ENCODE results near the gene HBE1. TPM values are rescaled to one million over a fixed set of nuclear protein-coding genes. Genes with fewer than 3 reads are reported as not detected.

The HBE1 gene
- total RNA-seq, 4 donors from 2014 or later, result 0.67 TPM; not detected in 3

DNA sequence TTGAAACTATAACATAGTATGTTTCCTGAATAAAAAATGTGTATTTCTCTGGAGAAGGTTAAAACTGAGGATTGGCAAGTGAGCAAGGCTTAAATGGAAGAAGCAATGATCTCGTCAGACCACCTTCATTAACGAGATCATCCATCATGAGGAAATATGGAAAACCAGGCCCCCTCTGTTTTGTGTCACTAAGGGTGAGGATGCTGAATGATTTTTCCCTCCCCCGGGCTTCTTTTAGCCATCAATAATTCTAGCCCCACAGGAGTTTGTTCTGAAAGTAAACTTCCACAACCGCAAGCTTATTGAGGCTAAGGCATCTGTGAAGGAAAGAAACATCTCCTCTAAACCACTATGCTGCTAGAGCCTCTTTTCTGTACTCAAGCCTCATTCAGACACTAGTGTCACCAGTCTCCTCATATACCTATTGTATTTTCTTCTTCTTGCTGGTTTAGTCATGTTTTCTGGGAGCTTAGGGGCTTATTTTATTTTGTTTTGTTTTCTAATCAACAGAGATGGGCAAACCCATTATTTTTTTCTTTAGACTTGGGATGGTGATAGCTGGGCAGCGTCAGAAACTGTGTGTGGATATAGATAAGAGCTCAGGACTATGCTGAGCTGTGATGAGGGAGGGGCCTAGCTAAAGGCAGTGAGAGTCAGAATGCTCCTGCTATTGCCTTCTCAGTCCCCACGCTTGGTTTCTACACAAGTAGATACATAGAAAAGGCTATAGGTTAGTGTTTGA is 5.8 kb upstream of the HBE1 start:
- Histone ChIP-seq H3K36me3 (no peaks in the 10 kb centered on the region), H3K4me1 (peaks cover 0 to under 1% (median 0%) of the 10 kb centered on the region in 3 donors), H3K4me3 (no peak overlapping the region), H3K27ac (no peak overlapping the region), H3K9me3 (no peaks in the 10 kb centered on the region), H3K27me3 (no peaks in the 10 kb centered on the region)
- no peak for ATAC-seq
- TF ChIP-seq, protein P1, sequence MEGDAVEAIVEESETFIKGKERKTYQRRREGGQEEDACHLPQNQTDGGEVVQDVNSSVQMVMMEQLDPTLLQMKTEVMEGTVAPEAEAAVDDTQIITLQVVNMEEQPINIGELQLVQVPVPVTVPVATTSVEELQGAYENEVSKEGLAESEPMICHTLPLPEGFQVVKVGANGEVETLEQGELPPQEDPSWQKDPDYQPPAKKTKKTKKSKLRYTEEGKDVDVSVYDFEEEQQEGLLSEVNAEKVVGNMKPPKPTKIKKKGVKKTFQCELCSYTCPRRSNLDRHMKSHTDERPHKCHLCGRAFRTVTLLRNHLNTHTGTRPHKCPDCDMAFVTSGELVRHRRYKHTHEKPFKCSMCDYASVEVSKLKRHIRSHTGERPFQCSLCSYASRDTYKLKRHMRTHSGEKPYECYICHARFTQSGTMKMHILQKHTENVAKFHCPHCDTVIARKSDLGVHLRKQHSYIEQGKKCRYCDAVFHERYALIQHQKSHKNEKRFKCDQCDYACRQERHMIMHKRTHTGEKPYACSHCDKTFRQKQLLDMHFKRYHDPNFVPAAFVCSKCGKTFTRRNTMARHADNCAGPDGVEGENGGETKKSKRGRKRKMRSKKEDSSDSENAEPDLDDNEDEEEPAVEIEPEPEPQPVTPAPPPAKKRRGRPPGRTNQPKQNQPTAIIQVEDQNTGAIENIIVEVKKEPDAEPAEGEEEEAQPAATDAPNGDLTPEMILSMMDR (IDR thresholded peaks at IDR 0.05), result no peak
- TF ChIP-seq POLR2A (IDR thresholded peaks at IDR 0.05) (no peak), POLR2AphosphoS5 (IDR thresholded peaks at IDR 0.05) (no peak), EP300 (IDR thresholded peaks at IDR 0.05) (no peak)
- WGBS, 2 donors (ENCODE audit: low coverage in 1 of 2), result 52 to 61% methylated on average over 5 to 6 of the region's 6 CpGs

DNA sequence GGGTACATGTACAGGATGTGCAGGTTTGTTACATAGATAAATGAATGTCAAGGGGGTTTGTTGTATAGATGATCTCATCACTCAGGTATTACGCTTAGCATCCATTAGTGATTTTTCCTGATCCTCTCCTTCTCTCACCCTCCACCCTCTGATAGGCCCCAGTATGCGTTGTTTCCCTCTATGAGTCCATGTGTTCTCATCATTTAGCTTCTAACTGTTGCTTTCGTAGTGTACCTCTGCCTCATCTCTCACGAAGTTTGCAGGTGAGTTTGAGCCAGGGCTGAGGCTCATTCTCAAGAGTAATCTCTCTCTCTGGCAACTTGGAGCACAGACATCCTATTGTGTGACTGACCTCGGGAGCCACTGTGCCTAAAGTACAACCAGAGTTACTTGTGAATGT is 4.7 kb upstream of the HBE1 start:
- Histone ChIP-seq H3K9me3 (no peaks in the 10 kb centered on the region), H3K4me3 (no peak overlapping the region), H3K27ac (no peak overlapping the region), H3K36me3 (no peaks in the 10 kb centered on the region), H3K4me1 (no peaks in the 10 kb centered on the region), H3K27me3 (no peaks in the 10 kb centered on the region)
- WGBS, 2 donors (ENCODE audit: low coverage in 1 of 2), result 78 to 79% methylated on average over 4 to 5 of the region's 5 CpGs
- TF ChIP-seq POLR2AphosphoS5 (IDR thresholded peaks at IDR 0.05), result no peak
- TF ChIP-seq POLR2A (IDR thresholded peaks at IDR 0.05), result no peak
- TF ChIP-seq EP300 (IDR thresholded peaks at IDR 0.05), result no peak
- TF ChIP-seq, protein P1 (IDR thresholded peaks at IDR 0.05), result no peak
- no peak for ATAC-seq

DNA sequence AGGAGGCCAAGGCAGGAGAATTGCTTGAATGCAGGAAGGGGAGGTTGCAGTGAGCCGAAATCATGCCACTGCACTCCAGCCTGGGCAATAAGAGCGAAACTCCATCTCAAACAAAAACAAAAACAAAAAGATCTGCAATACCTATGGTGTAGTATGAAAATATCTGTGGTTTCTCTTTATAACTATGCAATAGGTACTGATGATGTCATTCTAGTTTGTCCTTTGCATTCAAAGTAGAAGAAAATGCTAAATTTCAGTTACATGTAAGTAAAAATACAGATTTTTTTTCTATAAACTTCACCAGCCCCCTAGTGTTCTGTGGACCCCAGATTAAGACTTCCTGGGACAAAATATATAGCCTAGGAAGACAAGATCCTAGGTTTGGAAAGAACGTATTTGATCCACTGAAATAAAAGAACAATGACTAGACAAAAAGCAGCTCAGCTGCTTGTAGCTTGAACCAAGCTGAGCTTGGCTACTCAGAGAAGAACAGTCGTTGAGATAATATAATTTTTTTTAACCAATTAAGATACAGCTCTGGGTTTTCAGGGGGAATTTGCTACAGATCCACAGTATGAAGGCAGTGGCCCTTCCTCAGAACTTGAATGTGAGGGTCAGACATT is 2.8 kb upstream of the HBE1 start:
- 62 to 68% methylated on average over 4 of the region's 4 CpGs for WGBS, 2 donors (ENCODE audit: low coverage in 1 of 2)
- TF ChIP-seq, protein P1 (IDR thresholded peaks at IDR 0.05), result no peak
- TF ChIP-seq POLR2A (IDR thresholded peaks at IDR 0.05) (no peak), EP300 (IDR thresholded peaks at IDR 0.05) (no peak), POLR2AphosphoS5 (IDR thresholded peaks at IDR 0.05) (no peak)
- ATAC-seq, result no peak

DNA sequence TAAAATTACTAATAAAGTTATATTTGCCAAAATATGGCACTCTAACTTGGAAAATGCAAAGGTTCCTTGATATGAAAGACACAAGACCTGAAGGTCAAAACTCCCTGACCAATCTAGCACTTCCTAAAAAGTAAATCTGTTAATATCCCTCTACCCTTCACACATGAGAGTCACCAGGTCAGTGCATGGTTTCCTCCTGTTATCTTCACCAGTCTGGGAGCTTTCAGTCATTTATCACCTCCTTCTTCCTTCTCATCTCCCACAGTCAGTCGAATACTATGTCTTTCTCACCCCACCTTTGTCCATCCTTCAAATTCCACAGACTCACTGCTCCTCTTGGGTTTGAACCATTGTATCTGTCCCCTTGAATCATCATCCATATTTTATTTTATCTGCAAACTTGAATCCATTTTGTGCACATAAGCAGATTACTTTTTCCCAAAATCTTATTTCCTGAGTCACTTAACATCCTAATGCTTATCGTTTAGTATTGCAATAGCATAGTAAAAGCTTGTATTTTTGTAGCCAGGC is 2.6 kb downstream of the HBE1 start:
- WGBS, 2 donors (ENCODE audit: low coverage in 1 of 2), result 57 to 64% methylated on average over 2 of the region's 2 CpGs
- H3K4me1 ChIP-seq, result no peaks in the 10 kb centered on the region
- H3K36me3 ChIP-seq, result no peaks in the 10 kb centered on the region
- no peak overlapping the region for H3K27ac ChIP-seq
- H3K4me3 ChIP-seq, result no peak overlapping the region
- TF ChIP-seq POLR2AphosphoS5 (IDR thresholded peaks at IDR 0.05) (no peak), EP300 (IDR thresholded peaks at IDR 0.05) (no peak), POLR2A (IDR thresholded peaks at IDR 0.05) (no peak)
- TF ChIP-seq, protein P1 (IDR thresholded peaks at IDR 0.05), result no peak
- no peaks in the 10 kb centered on the region for H3K9me3 ChIP-seq
- no peaks in the 10 kb centered on the region for H3K27me3 ChIP-seq
- ATAC-seq, result no peak

More for the DNA sequence above, 2.8 kb upstream of the HBE1 start:
- no peak overlapping the region for H3K4me3 ChIP-seq
- no peaks in the 10 kb centered on the region for H3K36me3 ChIP-seq
- H3K9me3 ChIP-seq, result no peaks in the 10 kb centered on the region
- H3K4me1 ChIP-seq, result no peaks in the 10 kb centered on the region
- H3K27me3 ChIP-seq, result no peaks in the 10 kb centered on the region
- no peak overlapping the region for H3K27ac ChIP-seq

Data from gastroesophageal sphincter (tissue), 4 donors.